NCI-H748 (cell line): ENCODE results near the gene STYX.

Experiments used
- DNase-seq: peaks from one replicate; lab custom pipeline; 2025; ENCODE audit not compliant: unreplicated experiment; lab: John Stamatoyannopoulos, UW

The STYX gene, protein sequence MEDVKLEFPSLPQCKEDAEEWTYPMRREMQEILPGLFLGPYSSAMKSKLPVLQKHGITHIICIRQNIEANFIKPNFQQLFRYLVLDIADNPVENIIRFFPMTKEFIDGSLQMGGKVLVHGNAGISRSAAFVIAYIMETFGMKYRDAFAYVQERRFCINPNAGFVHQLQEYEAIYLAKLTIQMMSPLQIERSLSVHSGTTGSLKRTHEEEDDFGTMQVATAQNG

DNA sequence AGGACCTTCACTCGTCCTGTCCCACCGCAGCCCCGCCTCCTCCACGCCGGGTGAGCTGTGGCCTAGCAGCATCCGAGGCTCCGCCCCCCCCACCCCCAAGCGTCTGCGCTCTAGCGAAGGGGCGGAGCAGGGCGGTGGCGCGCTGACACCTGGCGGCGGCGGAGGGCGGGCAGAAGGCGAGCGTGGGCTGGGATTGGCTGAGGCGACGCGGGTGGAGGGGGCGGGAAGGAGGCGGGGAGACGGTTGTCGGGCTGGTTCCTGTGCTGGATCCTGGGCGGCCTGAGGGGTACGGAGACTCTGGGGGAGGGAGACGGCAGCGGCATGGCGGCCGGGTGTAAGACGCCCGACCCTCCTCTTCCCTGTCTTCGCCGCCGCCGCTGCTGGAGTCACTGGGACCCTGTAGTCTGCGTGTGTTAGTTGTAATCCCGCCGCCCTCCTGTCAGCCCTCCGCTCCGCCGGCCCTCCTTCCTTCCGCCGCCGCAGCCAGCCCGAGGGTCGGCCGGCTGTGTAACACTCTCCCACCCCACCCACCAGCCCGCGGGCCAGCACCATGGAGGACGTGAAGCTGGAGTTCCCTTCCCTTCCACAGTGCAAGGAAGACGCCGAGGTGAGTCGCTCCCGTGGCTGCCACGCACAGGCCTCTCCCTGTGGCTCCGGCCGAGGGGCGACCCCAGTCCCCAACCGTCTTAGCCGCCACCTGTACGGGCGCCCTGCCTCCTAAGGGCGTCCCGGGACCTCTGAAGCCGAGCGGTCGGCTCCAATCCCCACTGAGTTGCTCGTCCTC, at the start of gene STYX:
TSS of gene STYX (plus strand) at position 242 of the 784 bp plus-strand sequence. CDS start at position 551, 309 bp downstream.
- DNase-seq: peak; percentile 98

DNA sequence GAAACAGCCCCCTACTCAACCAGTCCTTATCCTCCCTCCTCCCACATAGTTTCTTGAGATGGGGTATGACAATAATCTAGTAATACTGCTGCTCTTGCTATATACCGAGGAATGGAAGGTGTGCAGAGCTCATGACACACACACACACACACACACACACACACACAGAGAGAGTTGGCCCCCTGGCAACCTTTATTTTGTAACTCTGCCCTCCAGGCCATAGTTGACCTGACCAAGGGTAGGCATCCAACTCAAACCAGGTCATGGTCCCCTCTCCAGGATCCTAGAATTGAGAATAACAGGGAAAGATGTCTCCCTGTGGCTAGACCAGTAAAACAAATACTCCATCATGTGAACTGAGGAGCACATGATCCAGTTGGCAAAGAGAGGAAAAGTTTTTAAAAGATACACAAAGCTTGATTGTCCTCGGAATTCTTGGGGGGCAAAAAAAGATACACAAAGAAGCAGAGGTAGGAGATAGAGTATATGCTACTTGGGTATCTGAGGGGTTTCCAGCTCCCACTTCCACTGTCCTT, 45.9 kb upstream of the STYX start:
- DNase-seq: no peak

DNA sequence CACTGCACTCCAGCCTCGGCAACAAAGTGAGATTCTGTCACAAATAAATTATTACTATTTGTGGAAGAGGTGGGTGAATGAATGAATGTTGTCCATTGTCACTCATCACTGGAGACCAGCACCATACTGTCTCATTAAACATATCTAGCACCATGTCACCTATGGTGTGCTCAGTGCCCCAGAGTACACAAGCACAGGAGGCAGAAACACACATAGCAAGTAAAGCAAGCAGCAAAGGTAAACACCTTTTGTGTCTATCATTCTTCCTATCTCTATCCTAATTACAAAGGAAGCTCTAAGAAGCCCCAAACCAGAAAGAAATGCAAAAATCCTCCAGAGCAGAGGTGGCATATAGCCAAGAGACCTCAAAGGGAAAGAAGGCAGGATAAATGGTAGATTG, 43.8 kb upstream of the STYX start:
- DNase-seq: no peak

DNA sequence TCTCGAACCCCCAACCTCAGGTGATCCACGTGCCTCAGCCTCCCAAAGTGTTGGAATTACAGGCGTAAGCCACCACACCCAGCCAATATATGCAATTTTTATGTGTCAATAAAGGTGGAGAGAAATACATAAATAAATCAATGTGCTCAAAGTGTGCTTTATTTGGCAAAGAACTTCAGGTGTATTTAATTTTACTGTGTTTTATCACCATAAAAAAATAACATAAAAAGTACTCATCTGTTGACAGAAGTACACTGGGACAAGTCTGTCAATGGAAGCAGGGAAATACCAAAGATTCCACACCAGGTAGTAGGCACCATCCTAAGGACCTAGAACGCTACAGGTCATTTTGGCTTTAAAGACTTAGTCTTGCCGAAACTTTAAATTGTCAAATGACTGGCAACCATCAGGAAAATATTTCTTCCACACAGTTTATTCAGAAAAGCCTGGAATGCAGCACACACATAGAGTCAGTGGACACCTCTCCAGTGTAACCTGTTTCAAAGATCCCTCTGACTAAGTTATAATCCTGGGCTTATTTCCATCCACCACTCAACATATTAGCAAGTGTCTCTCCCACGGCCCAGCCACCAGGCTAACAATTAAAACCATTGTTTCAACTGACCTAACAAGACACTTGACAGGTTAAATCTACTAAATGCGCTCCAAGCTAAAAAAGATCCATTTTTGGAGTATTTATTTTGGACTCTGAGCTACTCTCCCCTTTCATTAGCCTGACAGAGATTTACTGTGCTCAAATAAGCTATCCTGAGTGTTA, 38.8 kb upstream of the STYX start:
- peak; percentile 3 for DNase-seq

DNA sequence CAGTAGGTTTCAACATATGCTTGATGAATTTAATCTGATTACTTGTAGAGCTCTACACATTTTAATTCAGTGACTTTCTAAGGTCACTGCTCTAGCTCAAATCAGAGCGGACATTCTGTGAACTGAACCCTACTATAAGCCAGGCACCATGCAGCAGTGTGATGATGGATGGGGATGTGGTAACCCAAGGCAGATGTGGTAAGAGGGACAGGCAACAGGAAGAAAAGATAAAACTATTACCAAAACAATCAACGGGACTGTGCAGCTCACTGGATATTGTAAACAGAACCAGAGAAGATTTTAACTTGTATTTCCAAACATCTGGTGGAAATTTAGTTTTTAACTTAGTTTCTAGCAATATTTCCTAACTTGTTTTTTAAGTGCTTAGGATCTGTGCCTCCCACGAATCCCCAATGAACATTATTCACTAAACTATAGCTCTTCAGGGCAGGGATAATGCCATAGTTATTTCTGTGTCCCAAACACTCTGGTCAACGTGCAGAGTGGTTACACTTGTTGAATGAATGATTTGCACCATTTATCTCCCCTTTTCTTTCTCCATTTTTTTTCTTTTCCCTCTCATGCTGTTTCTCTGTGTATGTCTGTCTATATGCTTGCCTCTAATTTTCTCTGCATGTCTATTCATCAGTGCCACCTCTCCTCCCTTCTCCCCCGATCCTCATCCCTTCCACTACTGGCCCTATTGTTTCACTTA, 37.6 kb upstream of the STYX start:
- no peak for DNase-seq

DNA sequence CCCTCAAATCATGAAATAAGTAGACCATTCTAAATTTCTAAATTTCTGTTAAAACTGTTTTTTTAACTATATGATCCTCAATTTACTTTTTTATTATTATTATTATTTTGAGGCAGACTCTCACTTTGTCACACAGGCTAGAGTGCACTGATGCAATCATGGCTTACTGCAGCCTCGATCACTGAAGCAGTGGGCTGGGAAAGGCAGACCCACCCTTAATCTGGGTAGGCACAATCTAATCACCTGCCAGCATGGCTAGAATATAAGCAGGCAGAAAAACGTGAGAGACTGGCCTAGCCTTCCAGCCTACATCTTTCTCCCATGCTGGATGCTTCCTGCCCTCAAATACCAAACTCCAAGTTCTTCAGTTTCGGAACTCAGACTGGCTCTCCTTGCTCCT, 36.9 kb upstream of the STYX start:
- DNase-seq: no peak

DNA sequence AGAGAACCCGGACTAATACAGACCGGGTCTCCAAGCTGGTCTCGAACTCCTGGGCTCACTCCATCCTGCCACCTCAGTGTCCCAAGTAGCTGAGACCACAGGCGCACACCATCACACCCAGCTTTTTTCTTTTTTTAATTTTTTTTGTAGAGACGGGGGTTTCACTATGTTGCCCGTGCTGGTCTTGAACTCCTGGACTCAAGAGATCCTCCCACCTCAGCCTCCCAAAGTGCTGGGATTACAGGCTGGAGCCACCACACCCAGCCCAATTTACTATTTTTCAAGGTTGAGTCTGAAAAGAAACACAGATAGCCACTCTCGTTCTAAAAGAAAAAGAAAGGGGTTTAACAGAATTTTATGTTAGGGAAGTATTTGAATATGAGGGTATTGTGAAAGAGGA, 36.4 kb upstream of the STYX start:
- no peak for DNase-seq

DNA sequence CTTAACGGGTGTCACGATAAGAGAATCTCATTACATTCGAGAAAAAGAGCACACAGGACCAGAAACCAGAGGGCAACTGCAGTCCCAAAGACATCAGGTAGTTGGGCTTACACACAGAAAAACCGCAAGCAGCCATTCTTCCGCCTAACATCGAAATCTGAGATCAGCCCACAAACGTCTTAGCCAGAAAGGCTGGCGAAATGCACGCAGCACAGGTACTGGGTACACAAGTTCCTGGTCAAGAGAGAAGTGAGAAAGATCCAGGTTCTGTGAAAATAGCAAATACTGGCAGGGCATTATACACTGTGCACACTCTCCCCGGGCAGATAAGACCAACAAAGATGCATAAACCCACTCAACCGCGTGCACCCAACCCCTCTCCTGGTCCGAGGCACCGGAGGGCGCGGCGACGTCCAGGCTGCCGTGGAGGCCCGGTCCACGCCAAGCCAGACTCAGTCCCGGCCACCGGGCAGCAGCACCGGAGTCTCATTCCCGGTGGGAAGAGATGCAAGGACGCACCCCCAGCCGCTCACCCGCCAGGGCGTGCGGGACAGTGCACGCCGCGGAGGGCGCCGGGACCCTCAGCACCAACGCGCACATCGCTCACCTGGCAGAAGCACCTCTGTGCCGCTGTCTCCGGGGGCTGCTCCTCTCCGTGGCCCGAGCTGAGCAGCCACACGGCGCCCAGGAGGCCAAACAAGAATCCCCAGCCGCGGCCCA, 35.0 kb upstream of the STYX start:
- DNase-seq: peak; percentile 64

DNA sequence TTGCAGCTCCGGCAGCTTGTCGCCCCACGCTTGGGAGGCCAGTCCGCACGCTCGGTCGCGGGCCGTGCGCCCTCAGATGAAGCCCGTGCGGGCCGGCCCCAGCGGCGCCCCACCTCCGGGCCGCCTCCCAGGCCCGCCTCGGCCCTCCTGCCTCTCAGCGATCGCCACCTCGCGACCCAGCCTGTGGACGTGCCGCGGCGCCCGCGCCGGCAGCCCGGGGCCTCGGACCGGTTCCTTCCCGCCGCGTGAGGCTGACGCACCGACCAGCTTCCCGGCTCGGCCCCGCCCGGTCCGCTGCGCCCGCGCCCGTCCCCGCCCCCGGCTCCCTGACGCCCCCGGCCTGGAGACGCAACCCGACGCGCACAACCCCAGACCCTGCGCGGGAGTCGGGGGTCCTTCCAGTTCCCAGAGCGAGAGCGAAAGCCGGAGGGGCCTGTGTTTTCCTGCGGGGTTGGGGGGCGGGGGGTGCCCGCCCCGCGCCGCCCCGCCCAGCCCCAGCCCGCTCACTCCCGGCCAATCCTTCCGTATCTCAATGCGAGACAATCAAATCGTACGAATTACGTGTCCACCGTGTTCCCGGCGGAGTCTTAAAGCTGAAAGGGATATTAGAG, 34.4 kb upstream of the STYX start, which contains the start of gene ERO1A:
TSS of gene ERO1A (minus strand) at position 78 of the 611 bp plus-strand sequence. CDS start at position 1, 77 bp downstream.
- DNase-seq: peak; percentile 89

DNA sequence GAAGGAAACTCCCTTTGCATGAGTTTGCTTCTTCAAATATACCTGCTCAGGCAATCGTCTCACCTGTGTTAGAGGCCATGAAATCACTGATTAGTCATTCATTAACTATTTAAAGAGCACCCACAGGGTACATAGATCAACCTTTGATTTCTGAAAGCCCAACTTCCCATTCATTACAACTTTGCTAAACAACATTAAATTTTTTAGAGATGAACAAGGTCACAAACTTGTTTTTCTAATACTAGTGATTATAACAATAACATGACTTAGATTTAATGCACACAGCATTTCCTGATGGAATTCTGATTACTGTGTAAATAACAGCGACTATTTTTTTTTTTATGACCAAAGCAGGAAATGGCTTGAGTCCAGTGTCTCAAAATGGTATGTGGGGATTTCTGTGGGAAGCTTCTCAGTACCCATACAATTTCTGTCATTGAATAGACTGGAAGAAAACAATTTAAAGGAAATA, 29.2 kb upstream of the STYX start:
- DNase-seq: peak; percentile 31

DNA sequence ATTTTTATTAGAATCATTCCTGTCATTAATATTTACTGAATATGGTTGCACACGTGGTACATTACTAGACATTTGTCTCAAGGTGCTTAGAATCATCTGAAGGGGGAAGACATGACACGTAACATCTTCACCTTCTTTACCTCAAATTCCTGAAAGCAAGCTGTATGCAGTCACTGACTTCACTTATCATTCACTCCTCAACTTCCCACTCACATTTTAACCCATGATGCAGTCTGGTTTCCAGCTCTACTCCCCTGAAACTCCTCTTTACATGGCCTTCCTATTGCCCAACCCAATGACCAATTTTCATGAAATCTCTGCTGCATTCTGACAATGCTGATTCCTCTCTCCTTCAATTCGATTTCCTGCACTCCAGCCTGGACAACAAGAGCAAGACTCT, 28.7 kb upstream of the STYX start:
- no peak for DNase-seq

DNA sequence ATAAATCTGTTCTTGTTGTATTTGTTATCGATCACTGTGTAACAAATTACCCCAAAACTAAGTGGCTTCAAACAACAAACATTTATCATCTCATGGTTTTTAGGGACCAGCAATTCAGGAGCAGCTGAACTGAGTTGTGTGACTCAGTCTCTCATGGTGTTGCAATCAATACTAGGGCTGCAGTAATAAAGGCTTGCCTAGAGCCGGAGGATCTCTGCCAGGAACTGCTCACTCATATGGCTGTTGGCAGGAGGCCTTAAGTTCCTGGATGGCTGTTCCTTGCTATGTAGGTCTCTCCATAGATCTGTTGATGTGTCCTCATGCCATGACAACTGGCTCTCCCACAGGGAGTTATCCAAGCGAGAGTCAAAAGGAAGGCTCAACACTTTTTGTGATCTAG, 26.7 kb upstream of the STYX start:
- DNase-seq: no peak

DNA sequence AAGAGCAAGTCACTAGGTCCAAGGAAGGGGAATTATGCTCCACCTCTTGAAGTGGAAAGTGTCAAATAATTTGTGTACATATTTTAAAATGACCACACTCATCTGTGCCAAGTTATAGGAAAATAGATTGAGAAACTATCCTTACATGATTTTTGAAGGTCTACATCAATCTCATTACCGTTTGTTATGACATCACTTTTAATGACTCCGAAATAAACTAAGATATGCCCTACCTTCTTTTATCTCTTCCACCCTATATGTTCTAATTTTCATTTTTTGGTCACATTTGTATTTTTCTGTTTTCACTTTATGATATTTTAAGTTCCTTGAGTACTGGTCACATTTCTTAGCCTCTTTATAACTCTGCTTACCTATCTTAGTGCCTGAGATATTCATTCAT, 26.3 kb upstream of the STYX start:
- no peak for DNase-seq

DNA sequence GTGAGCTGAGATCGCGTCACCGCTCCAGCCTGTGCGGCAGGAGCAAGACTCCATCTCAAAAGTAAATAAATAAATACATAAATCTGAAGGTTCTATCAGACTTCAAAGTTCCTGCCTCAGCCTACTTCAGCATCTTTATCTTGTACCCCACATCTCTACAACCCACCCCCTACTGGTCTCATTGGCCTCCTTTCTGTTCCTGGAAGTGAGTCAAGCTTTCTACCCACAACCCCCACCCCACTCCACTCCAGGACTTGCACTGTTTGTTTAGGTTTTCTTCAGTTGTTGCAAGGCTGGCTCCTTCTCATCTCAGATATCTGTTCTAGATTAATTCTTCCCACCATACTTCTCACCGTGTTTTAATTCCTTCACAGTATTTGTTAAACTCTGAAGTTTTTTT, 23.7 kb upstream of the STYX start:
- DNase-seq: no peak

DNA sequence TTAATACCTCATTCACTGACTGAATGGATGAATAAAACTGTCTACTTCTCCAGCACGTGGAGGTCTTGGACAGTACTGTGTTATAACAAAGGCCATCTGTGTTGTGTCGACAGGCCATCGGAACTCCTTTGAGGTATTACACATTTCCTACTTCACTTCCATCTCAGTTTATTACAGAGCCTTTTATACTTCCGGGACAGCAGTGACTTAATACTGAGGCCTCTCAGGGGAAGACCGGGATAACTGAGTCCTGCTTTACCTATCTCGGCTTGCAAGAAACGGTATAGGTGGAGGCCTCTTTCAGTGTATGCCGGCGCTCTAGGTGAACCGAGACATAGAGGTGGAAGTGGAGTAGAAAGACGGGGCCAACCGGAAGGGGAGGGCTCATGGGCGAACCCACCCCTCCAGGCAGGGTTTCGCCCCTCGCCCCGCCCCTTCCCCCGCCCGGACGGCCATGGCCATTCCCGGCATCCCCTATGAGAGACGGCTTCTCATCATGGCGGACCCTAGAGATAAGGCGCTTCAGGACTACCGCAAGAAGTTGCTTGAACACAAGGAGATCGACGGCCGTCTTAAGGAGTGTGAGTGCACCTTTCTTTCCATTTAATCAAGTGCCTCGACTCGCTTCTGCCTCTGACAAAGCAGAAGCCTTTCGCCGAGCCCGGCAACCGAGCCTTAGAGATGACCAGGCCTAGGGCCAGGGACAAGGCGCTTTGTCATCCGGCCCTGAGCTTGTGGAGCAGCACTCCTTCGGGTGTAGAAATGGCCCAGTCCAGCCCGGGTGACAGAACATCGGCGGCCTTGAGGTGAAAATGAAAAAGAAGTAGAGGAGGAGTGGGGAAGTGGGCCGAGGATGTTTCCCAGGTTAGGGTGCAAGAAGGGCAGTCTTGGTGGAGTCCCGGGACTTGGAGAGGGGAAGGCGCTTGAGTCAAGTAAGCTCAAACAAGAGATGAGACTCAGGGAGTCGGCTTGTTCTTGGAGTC, 23.0 kb upstream of the STYX start, which contains the start of gene PSMC6:
TSS of gene PSMC6 (plus strand) at position 477 of the 983 bp plus-strand sequence. CDS start at position 497, 20 bp downstream.
- DNase-seq: peak; percentile 91

DNA sequence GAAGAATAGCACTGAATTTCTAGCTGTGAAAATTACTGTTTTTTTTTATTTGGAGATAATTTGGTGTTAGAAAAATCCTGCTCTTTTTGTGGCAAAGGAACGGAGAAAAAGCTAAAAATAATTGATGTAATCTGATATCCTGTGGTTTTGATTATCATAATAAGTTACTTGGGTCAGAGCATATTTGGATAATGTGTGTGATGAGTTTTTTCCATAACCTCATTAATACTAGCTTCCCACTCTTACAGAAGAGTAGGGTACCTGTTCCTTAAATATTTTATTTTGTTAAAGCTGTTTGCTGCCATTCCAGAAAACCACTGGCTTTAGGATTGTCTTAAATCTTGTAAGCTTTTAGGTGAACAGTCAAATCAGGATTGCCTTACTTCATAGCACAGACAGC, 18.3 kb upstream of the STYX start:
- no peak for DNase-seq

DNA sequence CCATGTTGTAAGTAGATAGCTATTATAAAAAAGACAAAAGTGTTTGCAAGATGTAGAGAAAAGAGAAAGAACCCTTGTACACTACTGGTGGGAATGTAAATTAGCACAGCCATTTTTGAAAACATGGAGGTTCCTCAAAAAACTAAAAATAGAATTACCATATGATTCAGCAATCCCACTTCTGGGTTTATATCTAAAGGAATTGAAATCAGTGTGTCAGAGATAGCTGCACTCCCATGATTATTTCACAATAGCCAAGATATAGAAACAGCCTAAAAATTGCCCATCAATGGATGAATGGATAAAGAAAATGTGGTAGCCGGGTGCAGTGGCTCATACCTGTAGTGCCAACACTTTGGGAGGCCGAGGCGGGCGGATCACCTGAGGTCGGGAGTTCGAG, 13.8 kb upstream of the STYX start:
- no peak for DNase-seq
